KOPT-K1 (cell line): ENCODE measurements around the gene NCF4.

Experiments
- H3K27ac ChIP-seq: fragments of 200-600 bp; sonication (generic); 2 replicates; pipeline ENCODE4 v1.5.1; 2016; ENCODE audit warnings: antibody characterized with exemption, mild to moderate bottlenecking, low read depth, low read length; ENCODE audit not compliant: poor library complexity, severe bottlenecking
- H3K36me3 ChIP-seq: fragments of 200-600 bp; sonication (generic); 2 replicates; pipeline ENCODE4 v1.5.1; 2017; ENCODE audit warnings: antibody characterized with exemption, mild to moderate bottlenecking, low read length, moderate library complexity; ENCODE audit not compliant: insufficient read depth
- H3K9me3 ChIP-seq: fragments of 200-600 bp; sonication (generic); 2 replicates; pipeline ENCODE4 v1.5.1; 2017; ENCODE audit warnings: antibody characterized with exemption, low read length, mild to moderate bottlenecking; ENCODE audit not compliant: insufficient read depth, poor library complexity, severe bottlenecking

NCF4 gene

DNA sequence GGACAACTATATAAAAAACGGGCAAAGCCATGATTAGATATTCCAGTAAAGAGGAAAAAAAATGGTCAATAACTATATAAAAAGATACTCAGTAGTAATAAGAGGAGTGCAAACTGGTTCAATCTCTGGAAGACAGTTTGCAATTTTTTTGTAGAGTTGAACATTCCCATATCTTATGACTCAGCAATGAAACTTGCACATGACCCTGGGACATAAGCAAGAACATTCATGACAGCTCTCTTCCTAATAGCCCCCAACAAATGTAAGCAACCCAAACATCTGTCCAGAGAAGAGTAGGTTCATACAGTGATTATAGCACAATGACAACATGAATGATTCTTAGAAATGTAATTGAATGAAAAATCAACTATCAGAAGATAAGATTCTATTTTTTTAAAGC lies 30.8 kb downstream of the NCF4 start:
- no peak overlapping the region for H3K27ac ChIP-seq
- no peaks in the 10 kb centered on the region for H3K36me3 ChIP-seq
- peaks cover 7% of the 10 kb centered on the region for H3K9me3 ChIP-seq

GRCh38 chr22:36892292-36892691 lies 31.5 kb downstream of the NCF4 start:
- Histone ChIP-seq H3K36me3 (no peaks in the 10 kb centered on the region), H3K9me3 (peaks cover 7% of the 10 kb centered on the region), H3K27ac (no peak overlapping the region)

DNA sequence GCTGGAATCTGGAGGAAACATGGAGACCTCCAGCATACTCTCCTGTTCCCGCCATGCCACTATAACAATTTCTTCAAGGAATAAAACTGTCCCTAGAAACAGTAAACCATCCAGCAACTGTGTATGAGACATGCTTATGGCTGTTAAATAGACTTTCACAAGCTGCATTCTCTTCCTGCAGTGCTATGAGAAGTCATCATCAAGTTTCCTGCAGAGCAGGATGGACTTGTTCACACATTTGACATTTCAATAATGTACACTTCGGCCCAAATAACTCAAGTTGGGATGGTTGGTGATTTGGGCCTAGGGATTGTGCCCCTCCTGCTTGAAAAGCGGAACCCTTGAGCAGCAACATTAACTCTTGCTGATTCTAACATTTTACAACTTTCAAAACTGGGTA lies 32.5 kb downstream of the NCF4 start:
- Histone ChIP-seq H3K27ac (no peak overlapping the region), H3K9me3 (peaks cover 7% of the 10 kb centered on the region), H3K36me3 (no peaks in the 10 kb centered on the region)

- Histone ChIP-seq H3K27ac (no peak overlapping the region), H3K36me3 (no peaks in the 10 kb centered on the region), H3K9me3 (peaks cover 7% of the 10 kb centered on the region)
These were observed 33.5 kb downstream of the NCF4 start for GRCh38 chr22:36894266-36894665.

- no peak overlapping the region for H3K27ac ChIP-seq
These were observed 36.8 kb downstream of the NCF4 start for GRCh38 chr22:36897611-36898010.

GRCh38 chr22:36898690-36899089 lies 37.9 kb downstream of the NCF4 start:
- Histone ChIP-seq H3K27ac (no peak overlapping the region), H3K9me3 (peaks cover 15% of the 10 kb centered on the region), H3K36me3 (no peaks in the 10 kb centered on the region)

More at GRCh38 chr22:36897611-36898010, 36.8 kb downstream of the NCF4 start:
- H3K9me3 ChIP-seq = peaks cover 15% of the 10 kb centered on the region
- no peaks in the 10 kb centered on the region for H3K36me3 ChIP-seq

DNA sequence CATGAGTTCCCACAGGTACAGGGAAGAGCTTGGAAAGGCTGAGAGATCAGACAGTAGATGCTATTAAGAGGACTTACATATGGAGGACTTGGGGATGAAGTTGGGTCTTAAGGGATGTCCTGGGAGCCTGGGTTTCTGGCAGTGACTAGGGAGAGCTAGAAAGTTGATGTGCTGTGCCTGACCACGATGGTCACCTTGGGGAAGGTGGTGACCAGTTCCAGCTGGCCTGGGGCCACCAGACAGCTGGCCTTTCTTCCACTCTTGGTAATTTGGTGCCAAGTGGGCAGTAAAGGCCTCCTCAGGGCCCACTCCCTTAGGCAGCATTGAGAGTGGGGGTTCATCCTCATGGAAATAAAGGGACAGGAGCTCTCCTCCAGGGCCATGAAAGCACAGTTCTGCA lies 38.7 kb downstream of the NCF4 start:
- H3K27ac ChIP-seq = no peak overlapping the region
- no peaks in the 10 kb centered on the region for H3K36me3 ChIP-seq
- peaks cover 15% of the 10 kb centered on the region for H3K9me3 ChIP-seq

DNA sequence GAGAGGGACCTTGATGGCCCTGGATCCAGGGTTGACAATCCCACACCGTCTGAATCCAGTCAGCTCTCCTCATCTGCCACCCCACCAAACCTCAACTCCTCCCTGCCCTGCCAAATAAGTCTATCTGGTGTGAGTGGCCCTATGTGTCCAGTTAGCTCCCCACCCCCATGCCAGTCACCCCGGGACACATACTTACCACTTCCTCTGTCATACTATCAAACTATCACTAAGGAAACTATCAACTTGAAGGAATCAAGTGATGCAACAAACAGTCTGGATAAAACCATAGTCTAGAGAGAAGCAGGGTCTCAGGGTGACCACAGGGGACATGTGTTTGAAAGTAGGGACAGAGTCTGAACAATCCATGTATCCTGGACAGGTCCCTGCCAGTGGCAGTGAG lies 39.4 kb downstream of the NCF4 start:
- Histone ChIP-seq H3K9me3 (peaks cover 15% of the 10 kb centered on the region), H3K27ac (no peak overlapping the region), H3K36me3 (no peaks in the 10 kb centered on the region)

- no peaks in the 10 kb centered on the region for H3K36me3 ChIP-seq
- peaks cover 8% of the 10 kb centered on the region for H3K9me3 ChIP-seq
- H3K27ac ChIP-seq = no peak overlapping the region
These were observed 40.1 kb downstream of the NCF4 start for GRCh38 chr22:36900880-36901279.

DNA sequence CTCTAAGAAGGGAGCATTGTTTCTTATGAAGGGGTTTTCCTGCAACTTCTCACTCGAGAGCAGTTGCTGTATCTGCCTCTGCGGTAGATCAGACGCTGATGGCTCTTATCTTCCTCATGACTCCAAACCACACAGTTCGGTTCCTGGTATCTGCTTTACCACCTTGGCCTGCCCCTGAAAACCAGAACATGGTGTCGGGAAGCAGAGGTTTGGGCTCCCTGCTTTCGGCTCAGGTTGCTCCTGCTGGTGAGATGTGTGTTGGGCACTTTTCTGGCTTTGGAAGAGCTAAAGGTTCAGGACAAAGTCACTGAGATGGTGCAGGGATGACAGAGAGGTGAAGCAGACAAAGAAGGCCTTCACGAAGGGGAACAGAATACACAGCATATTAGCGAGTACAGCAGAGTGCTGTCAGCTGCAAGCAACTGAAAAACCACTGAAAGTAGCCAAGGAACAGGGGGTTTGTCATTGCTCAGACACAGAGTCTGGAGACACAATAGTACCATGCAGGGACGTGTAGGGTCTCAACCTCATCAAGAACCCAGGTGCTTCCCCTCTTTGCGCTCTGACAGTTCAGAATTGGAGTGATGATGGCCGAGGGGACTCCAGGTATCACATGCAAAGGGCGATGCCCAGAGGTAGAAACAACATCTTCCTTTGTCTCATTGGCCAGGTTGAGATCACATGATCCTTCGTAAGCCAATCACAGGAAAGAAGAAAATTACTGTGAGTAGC lies 40.8 kb downstream of the NCF4 start:
- no peaks in the 10 kb centered on the region for H3K36me3 ChIP-seq
- no peak overlapping the region for H3K27ac ChIP-seq
- peaks cover 7% of the 10 kb centered on the region for H3K9me3 ChIP-seq

DNA sequence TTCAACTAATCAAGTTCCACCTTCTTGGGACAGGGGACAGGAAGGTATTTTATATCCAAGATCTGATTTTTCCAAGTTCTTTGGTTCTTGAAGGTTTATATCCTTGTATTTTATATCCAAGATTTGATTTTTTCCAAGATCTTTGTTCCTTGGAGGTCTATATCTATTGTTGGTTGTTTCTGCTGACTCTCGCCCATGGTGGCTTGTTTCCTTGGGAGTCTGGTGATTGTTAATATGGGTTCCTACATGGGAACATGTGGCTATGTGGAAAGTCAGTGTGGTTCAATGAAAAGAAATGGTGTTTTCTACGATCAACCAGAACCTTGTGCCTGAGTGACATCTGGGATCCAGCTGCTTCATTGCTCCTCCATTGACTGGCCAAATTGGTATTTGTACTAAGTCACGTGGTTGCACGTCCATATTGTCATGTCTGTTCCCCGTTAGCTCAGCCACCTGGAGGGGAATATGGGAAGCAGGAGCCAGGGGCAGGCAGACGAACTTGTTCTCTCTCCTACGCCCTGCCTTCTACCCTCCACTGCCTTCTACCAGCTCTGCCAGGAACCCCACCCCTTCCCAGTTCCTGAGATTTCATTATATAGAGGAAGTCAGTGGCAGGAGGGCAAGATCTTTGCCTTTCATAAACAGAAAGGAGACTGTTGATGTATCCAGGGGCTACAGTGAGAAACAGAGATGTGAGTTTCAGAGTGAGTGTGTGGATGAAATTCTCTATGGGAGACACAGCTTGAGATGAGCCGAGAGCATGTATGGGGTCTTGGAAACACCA lies 41.5 kb downstream of the NCF4 start:
- no peak overlapping the region for H3K27ac ChIP-seq
- H3K9me3 ChIP-seq = peaks cover 7% of the 10 kb centered on the region
- H3K36me3 ChIP-seq = no peaks in the 10 kb centered on the region

- no peaks in the 10 kb centered on the region for H3K36me3 ChIP-seq
- no peak overlapping the region for H3K27ac ChIP-seq
- peaks cover 7% of the 10 kb centered on the region for H3K9me3 ChIP-seq
These were observed 43.6 kb downstream of the NCF4 start for GRCh38 chr22:36904260-36904880.

DNA sequence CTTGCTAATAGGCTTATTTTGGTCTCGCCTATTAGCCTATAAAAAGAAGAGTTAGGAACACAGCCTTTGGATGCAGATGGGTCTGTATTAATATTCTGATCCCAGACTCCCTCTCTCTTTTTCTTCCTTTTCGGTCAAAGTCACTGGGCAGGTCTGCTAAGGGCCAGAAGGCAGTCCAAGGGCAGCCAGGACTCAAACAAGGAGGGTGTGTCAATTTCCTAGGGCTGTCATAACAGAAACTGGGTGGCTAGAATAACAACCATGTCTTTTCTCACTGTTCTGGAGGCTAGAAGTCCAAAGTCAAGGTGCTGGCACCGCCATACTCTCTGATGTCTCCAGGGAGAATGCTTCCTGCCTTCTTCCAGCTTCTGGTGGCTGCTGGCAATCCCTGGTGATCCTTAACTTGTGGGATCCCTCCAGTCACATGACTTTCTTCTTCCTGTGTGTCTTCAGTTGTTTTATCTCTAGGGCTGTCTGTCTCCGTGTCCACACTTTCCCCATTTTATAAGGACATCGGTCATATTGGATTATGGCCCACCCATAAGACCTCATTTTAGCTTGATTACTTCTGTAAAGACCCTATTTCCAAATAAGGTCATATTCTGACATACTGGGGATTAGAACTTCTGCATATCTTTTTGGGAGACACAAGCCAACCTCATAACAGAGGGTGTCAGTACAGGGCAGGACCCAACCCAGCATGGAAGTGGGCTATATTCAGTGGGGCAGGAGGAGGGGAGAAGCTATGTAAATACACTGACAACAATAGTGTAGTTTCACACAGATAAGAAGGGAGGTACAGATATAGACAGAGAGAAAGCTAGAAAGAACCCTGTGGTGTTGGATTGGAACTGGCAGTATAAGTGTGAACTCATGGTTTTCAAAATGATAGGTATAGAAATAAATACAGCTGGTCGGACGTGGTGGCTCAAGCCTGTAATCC lies 46.7 kb downstream of the NCF4 start:
- Histone ChIP-seq H3K27ac (no peak overlapping the region), H3K36me3 (no peaks in the 10 kb centered on the region), H3K9me3 (peaks cover under 1% of the 10 kb centered on the region)

GRCh38 chr22:36910461-36910860 lies 49.7 kb downstream of the NCF4 start:
- H3K27ac ChIP-seq = no peak overlapping the region
- H3K9me3 ChIP-seq = no peaks in the 10 kb centered on the region
- H3K36me3 ChIP-seq = no peaks in the 10 kb centered on the region
